ENCODE results near the gene SIGLEC10.

Gene SIGLEC10

DNA sequence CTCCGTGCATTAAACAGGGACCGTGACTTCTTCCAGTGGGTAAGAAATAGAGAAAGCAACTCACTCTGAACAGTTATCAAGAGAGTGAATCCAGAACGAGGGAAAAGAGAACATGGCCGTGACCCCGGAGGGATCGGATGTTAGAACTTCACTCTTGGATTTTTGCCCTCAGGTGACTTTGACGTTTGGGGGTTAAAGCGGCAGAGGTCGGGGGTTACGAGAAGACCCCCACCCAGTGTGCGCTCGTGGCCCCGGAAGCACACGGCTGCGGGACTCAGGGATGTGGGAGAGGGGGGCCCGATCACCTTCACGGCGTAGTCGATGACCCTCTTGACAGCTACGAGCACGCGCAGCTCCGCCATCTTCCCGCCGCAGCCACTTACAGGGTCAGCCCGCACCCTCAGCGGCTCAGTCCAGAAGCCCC is 51.5 kb downstream of the SIGLEC10 start, which contains the start of gene ETFB:
ETFB (minus strand) TSS at position 424 of the 424 bp plus-strand sequence; CDS start at position 362, 62 bp downstream.
- no peak for DNase-seq (ENCODE audit: low read depth)

DNA sequence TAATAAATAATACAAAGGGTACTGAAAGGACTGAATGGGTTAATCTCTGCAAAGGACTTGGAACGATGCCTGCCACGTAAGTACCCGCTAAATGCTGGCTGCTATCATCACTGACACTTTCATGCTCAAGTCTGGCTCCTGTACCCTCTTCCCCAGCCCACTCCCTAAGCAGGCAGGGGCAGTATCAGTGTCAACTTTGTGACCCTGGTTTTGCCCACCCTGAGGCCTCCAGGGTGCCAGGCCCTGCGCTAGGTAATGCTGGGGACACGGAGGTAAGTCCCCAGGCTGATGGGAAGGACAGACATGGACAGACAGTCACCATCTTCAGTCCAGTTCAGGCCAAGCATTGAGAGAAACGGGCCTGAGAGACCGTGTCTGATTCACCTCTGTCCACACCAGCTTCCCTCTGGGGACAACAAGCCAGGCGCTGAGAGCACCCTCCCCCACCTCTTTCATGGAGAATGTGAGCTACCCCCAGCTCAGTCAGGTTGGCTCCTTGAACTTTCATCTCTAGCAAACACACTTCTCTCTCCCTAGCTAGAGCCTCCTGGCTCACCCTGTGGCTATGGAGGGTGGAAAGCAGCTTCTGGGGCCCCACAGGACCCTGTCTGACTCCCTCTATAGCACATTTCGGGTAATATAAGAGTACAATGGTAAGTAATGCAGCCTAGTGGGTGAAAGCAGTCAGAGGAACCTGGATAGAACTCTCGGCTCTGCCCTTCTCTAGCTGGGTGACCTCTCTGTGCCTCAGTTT is 52.1 kb downstream of the SIGLEC10 start:
- no peak for DNase-seq (ENCODE audit: low read depth)

DNA sequence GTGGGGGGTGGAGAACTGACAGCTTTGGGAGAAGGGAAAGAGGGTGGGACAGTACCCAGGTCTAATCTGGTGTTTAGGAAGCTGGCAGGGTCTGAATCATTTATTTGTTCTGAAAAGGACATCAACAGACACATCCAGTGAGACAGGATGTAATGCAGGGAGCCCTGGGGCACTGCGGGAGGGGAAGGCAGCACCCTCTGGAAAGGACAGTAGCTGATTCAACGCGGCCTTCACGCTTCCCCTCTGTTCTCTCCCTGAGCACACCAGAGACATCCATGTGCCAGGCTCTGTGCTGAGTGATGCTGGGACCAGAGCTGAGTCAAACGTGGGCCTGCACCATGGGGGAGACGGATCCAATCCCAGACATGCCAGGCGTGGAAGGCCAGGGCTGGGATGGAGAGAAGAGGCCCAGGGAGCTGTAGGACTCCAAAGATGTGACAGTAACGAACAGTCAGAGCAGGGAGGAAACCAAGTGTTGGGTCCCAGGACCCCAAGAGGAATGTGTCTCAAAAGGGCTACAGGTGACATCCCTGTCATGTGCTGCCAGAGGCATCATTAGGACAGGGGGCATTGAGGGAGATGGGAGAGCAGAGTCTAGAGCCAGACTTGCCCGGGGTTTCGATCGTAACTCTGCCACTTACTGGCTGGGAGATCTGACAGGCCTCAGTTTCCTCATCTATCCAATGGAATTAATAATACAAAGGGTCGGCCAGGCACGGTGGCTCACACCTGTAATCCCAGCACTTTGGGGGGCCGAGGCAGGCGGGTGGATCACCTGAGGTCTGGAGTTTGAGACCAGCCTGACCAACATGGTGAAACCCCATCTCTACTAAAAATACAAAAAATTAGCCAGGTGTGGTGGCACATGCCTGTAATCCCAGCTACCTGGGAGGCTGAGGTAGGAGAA is 53.0 kb downstream of the SIGLEC10 start:
- no peak for DNase-seq (ENCODE audit: low read depth)

DNA sequence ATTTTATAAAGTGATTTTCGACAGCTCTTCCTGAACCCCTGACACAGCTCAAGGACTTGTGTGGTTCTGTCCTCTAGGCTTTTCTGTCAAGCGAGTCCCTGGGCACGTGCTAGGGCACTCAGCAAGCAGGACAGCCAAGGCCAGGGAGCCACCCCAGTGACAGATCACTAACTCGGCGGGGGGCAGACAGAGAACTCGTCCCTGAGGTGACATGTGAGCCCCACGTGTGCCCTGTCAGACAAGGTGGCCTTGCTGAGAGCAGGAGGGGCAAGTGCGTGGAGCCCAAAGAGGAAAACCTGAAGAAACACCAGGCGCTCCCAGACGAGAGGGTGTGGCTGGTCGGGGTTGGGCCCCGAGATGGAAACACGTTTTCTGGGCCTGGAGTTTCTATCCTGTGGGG is 56.2 kb downstream of the SIGLEC10 start:
- DNase-seq (ENCODE audit: low read depth), result no peak
